Fibroblast of lung (primary cell): ENCODE results near the gene CYB561D2.

ENCODE experiments used
- CTCF ChIP-seq, 2 donors: IDR thresholded peaks in 1 of 2; conservative IDR thresholded peaks in 1 of 2; 1 replicate in 1 of 2; 2 replicates in 1 of 2; pipeline ENCODE4 v1.5.1; 2011 to 2012; ENCODE audit warnings: low read length in 2 of 2, control low read depth in 1 of 2, inconsistent platforms in 1 of 2, low read depth in 1 of 2, mild to moderate bottlenecking in 1 of 2
- EZH2 ChIP-seq: IDR thresholded peaks from 2 replicates; pipeline ENCODE4 v1.5.1; 2012; ENCODE audit warnings: low read length, control low read depth, mild to moderate bottlenecking; ENCODE audit errors: missing control alignments

GRCh38 chr3:50401978-50402595 lies 51.4 kb downstream of the CYB561D2 start:
- TF ChIP-seq EZH2 (no peak), CTCF (conservative IDR thresholded peaks at IDR 0.05 in 1 of 2, IDR thresholded peaks at IDR 0.05 in 1 of 2; ENCODE audit: low read depth in 1 of 2, low read length in 2 of 2) (no peak)
